HepG2 (cell line): Measurements from ENCODE around the gene ENPP7. TPM values are rescaled to one million over a fixed set of nuclear protein-coding genes. Genes with fewer than 3 reads are reported as not detected.

ENCODE experiments used
- HNF1A ChIP-seq, 2 experiments: sonication (generic) in 1 of 2; formaldehyde crosslinking in 1 of 2; IDR thresholded peaks; 2 replicates each; pipeline versions ENCODE4 v1.4.0 to v1.6.1; 2016 to 2020; ENCODE audit warnings: borderline replicate concordance in 1 of 2, low read depth in 1 of 2, mild to moderate bottlenecking in 1 of 2, missing genetic modification reagents in 1 of 2
- MAZ ChIP-seq, 2 experiments: sonication (generic) in 1 of 2; formaldehyde crosslinking in 1 of 2; IDR thresholded peaks; 2 replicates each; pipeline versions ENCODE4 v1.5.0 to v1.6.1; 2012 to 2020; ENCODE audit warnings: low read depth in 2 of 2, mild to moderate bottlenecking in 2 of 2, borderline replicate concordance in 1 of 2, improper control_type of control experiment in 1 of 2, low read length in 1 of 2, missing genetic modification reagents in 1 of 2, moderate library complexity in 1 of 2
- PRDM10 ChIP-seq: sonication (generic); formaldehyde crosslinking; IDR thresholded peaks from 2 replicates; pipeline ENCODE4 v1.4.0; 2020; ENCODE audit warnings: low read depth, missing genetic modification reagents
- RFXANK ChIP-seq: IDR thresholded peaks from 2 replicates; pipeline ENCODE4 v1.6.1; 2016
- ZFP36 ChIP-seq: fragments of 150-350 bp; IDR thresholded peaks from 2 replicates; pipeline ENCODE4 v1.6.1; 2018; ENCODE audit warnings: borderline replicate concordance, low read length, low read depth; ENCODE audit not compliant: partially characterized antibody
- ZFP41 ChIP-seq: sonication (generic); formaldehyde crosslinking; IDR thresholded peaks from 2 replicates; pipeline ENCODE4 v1.4.0; 2020; ENCODE audit warnings: mild to moderate bottlenecking, missing genetic modification reagents, borderline replicate concordance
- ZNF10 ChIP-seq: sonication (generic); formaldehyde crosslinking; IDR thresholded peaks from 2 replicates; pipeline ENCODE4 v1.4.0; 2020; ENCODE audit warnings: mild to moderate bottlenecking, low read depth, missing genetic modification reagents, borderline replicate concordance
- ZNF142 ChIP-seq: sonication (generic); formaldehyde crosslinking; IDR thresholded peaks from 2 replicates; pipeline ENCODE4 v1.4.0; 2020; ENCODE audit warnings: missing genetic modification reagents
- ZNF143 ChIP-seq: sonication (generic); formaldehyde crosslinking; IDR thresholded peaks from 2 replicates; pipeline ENCODE4 v1.4.0; 2020; ENCODE audit warnings: missing genetic modification reagents
- ZNF331 ChIP-seq: sonication (generic); formaldehyde crosslinking; IDR thresholded peaks from 2 replicates; pipeline ENCODE4 v1.4.0; 2020; ENCODE audit warnings: missing genetic modification reagents
- polyA plus RNA-seq, 8 experiments: library from polyadenylated mRNA; depleted of rRNA in 3 of 8; stranded (reverse) in 7 of 8; unstranded in 1 of 8; fragments of >200 nt; fragmentation: Illumina TruSeq in 4 of 8; extraction: Trizol in 4 of 8; gene quantifications; 2 replicates each; pipeline versions ENCODE4 v1.2.1 to v1.2.3, GENCODE V29; 2011 to 2016; ENCODE audit warnings: low read depth in 4 of 8, missing spikeins in 1 of 8, mixed read lengths in 1 of 8; ENCODE audit not compliant: insufficient read depth in 1 of 8
- total RNA-seq, 5 experiments: library from RNA; depleted of rRNA; stranded (reverse); fragments of >200 nt; fragmentation: Illumina TruSeq; extraction: Trizol; gene quantifications; 2 replicates each; pipeline ENCODE4 v1.2.3, GENCODE V29; 2016; ENCODE audit warnings: low read depth in 1 of 5

The ENPP7 gene
- total and polyA plus RNA-seq, 2 of the 13 experiments (the other 11 are each of a cell fraction or from before 2014, with no cell fraction given) = 1.1 to 2.2 TPM

- TF ChIP-seq ZNF142 (peak; percentile 79; the same call in 1 of the 2 replicates), ZNF331 (peak; percentile 32; the same call in 1 of the 2 replicates), ZFP41 (CRISPR knock-in tag) (no peak), ZFP36 (no peak), RFXANK (CRISPR knock-in tag) (no peak), MAZ (IDR thresholded peaks at IDR 0.05; ENCODE audit: borderline replicate concordance, low read depth, low read length) (no peak), MAZ (CRISPR knock-in tag; IDR thresholded peaks at IDR 0.05; ENCODE audit: low read depth) (no peak), HNF1A (IDR thresholded peaks at IDR 0.05; ENCODE audit: low read depth) (no peak), HNF1A (CRISPR knock-in tag; IDR thresholded peaks at IDR 0.05; ENCODE audit: borderline replicate concordance) (no peak), ZNF143 (CRISPR knock-in tag) (peak; percentile 30; the same call in 1 of the 2 replicates), ZNF10 (no peak), PRDM10 (no peak)
These were observed 8.6 kb upstream of the ENPP7 start (continued) for GRCh38 chr17:79721993-79722671.
